ENCODE measurements around the gene HDAC3.

The HDAC3 gene

GRCh38 chr5:141602606-141603005, 34.0 kb downstream of the HDAC3 start:
- H3K36me3 Mint-ChIP-seq (ENCODE audit: low read depth): no peaks in the 10 kb centered on the region
- TF ChIP-seq CTCF (IDR thresholded peaks at IDR 0.05): no peak
- H3K4me3 Mint-ChIP-seq: no peak overlapping the region
- no peaks in the 10 kb centered on the region for H3K27me3 Mint-ChIP-seq (ENCODE audit: low read depth, poor library complexity)
- H3K27ac Mint-ChIP-seq: no peak overlapping the region
- no peaks in the 10 kb centered on the region for H3K9me3 Mint-ChIP-seq
- no peak for DNase-seq
- H3K4me1 Mint-ChIP-seq: peaks cover 6% of the 10 kb centered on the region

- Mint-ChIP-seq H3K36me3 (ENCODE audit: low read depth) (peaks cover 13% of the 10 kb centered on the region), H3K27ac (no peak overlapping the region), H3K4me1 (no peaks in the 10 kb centered on the region), H3K27me3 (ENCODE audit: low read depth, poor library complexity) (no peaks in the 10 kb centered on the region), H3K4me3 (no peak overlapping the region), H3K9me3 (no peaks in the 10 kb centered on the region)
- DNase-seq: no peak
- no peak for TF ChIP-seq CTCF (IDR thresholded peaks at IDR 0.05)
These were observed 38.0 kb downstream of the HDAC3 start for GRCh38 chr5:141598391-141599345.

GRCh38 chr5:141597814-141598213, 38.8 kb downstream of the HDAC3 start:
- H3K4me3 Mint-ChIP-seq: no peak overlapping the region
- no peak overlapping the region for H3K27ac Mint-ChIP-seq
- no peaks in the 10 kb centered on the region for H3K9me3 Mint-ChIP-seq
- H3K27me3 Mint-ChIP-seq (ENCODE audit: low read depth, poor library complexity): no peaks in the 10 kb centered on the region
- TF ChIP-seq CTCF (IDR thresholded peaks at IDR 0.05): no peak
- DNase-seq: no peak
- no peaks in the 10 kb centered on the region for H3K4me1 Mint-ChIP-seq
- peaks cover 13% of the 10 kb centered on the region for H3K36me3 Mint-ChIP-seq (ENCODE audit: low read depth)

- no peak for TF ChIP-seq CTCF (IDR thresholded peaks at IDR 0.05)
- H3K36me3 Mint-ChIP-seq (ENCODE audit: low read depth): peaks cover 13% of the 10 kb centered on the region
- H3K4me1 Mint-ChIP-seq: no peaks in the 10 kb centered on the region
- DNase-seq: no peak
- H3K27me3 Mint-ChIP-seq (ENCODE audit: low read depth, poor library complexity): no peaks in the 10 kb centered on the region
- no peak overlapping the region for H3K4me3 Mint-ChIP-seq
- H3K9me3 Mint-ChIP-seq: no peaks in the 10 kb centered on the region
- H3K27ac Mint-ChIP-seq: no peak overlapping the region
These were observed 39.3 kb downstream of the HDAC3 start for GRCh38 chr5:141597394-141597793.

- Mint-ChIP-seq H3K4me1 (no peaks in the 10 kb centered on the region), H3K27ac (no peak overlapping the region), H3K4me3 (no peak overlapping the region), H3K36me3 (ENCODE audit: low read depth) (peaks cover 13% of the 10 kb centered on the region), H3K9me3 (no peaks in the 10 kb centered on the region), H3K27me3 (ENCODE audit: low read depth, poor library complexity) (no peaks in the 10 kb centered on the region)
- no peak for DNase-seq
- no peak for TF ChIP-seq CTCF (IDR thresholded peaks at IDR 0.05)
These were observed 39.8 kb downstream of the HDAC3 start for GRCh38 chr5:141596867-141597266.

- no peaks in the 10 kb centered on the region for H3K9me3 Mint-ChIP-seq
- H3K4me1 Mint-ChIP-seq: no peaks in the 10 kb centered on the region
- H3K36me3 Mint-ChIP-seq (ENCODE audit: low read depth): peaks cover 12% of the 10 kb centered on the region
- no peak for TF ChIP-seq CTCF (IDR thresholded peaks at IDR 0.05)
- no peaks in the 10 kb centered on the region for H3K27me3 Mint-ChIP-seq (ENCODE audit: low read depth, poor library complexity)
- no peak overlapping the region for H3K27ac Mint-ChIP-seq
- DNase-seq: no peak
- H3K4me3 Mint-ChIP-seq: no peak overlapping the region
These were observed 46.5 kb downstream of the HDAC3 start for GRCh38 chr5:141590127-141590526.
